ENCODE data around the gene DHX15. TPM values are rescaled to one million over a fixed set of nuclear protein-coding genes. Genes with fewer than 3 reads are reported as not detected.

DHX15 gene
- total RNA-seq, 1 experiment from 2014 or later = 287 TPM

GRCh38 chr4:24533364-24533763 lies 51.0 kb downstream of the DHX15 start:
- Histone ChIP-seq H4K20me1 (ENCODE audit: control insufficient read depth, insufficient read depth, insufficient read length) (no peaks in the 10 kb centered on the region), H3K79me1 (ENCODE audit: insufficient read depth, low read depth, low read length, poor library complexity, severe bottlenecking) (peaks cover 3% of the 10 kb centered on the region), H3K4me2 (ENCODE audit: insufficient read depth, insufficient read length, low read length) (no peak overlapping the region), H3K9ac (ENCODE audit: extremely low read depth, insufficient read length, low read length) (no peak overlapping the region), H3K18ac (ENCODE audit: insufficient read length, low read depth, low read length) (no peak overlapping the region), H2BK5ac (ENCODE audit: insufficient read length, low read length) (no peak overlapping the region), H3K27ac (ENCODE audit: insufficient read length, low read depth, low read length) (no peak overlapping the region), H2AFZ (ENCODE audit: low read length) (no peak overlapping the region), H4K8ac (replicated peaks; ENCODE audit: insufficient read length, low read depth, low read length) (no peak overlapping the region), H3K23ac (ENCODE audit: insufficient read length, low read depth, low read length) (no peak overlapping the region), H2BK120ac (ENCODE audit: low read depth, low read length, poor library complexity, severe bottlenecking) (no peak overlapping the region), H2BK12ac (ENCODE audit: insufficient read length, low read depth, low read length) (no peak overlapping the region), H3K79me2 (ENCODE audit: insufficient read depth, low read length) (no peaks in the 10 kb centered on the region; the same call in 1 of the 2 replicates), H3K4me1 (ENCODE audit: insufficient read depth, low read length) (no peaks in the 10 kb centered on the region), H3K9me3 (ENCODE audit: control insufficient read depth, low read depth, low read length) (no peaks in the 10 kb centered on the region), H3K56ac (ENCODE audit: insufficient read length, low read depth, low read length) (no peak overlapping the region), H3K14ac (ENCODE audit: insufficient read depth, low read length) (no peak overlapping the region), H3K4ac (ENCODE audit: low read depth, low read length) (no peak overlapping the region), H2BK15ac (ENCODE audit: low read depth, low read length) (no peak overlapping the region), H2BK20ac (ENCODE audit: low read depth, low read length, poor library complexity, severe bottlenecking) (no peak overlapping the region), H4K91ac (ENCODE audit: insufficient read length, low read depth, low read length) (no peak overlapping the region), H2AK5ac (ENCODE audit: insufficient read length, low read length) (no peak overlapping the region), H3T11ph (ENCODE audit: low read length) (no peak overlapping the region), H3K23me2 (ENCODE audit: insufficient read length, low read depth, low read length, poor library complexity, severe bottlenecking) (no peaks in the 10 kb centered on the region), H4K5ac (ENCODE audit: insufficient read length, low read depth, low read length) (no peak overlapping the region), H3K27me3 (ENCODE audit: insufficient read depth, low read length) (no peaks in the 10 kb centered on the region)
- H3K9me3 Mint-ChIP-seq = no peaks in the 10 kb centered on the region
- peaks cover 0 to 19% of the 10 kb centered on the region in 2 experiments; a peak in 3 of 4 replicates for H3K4me1 Mint-ChIP-seq
- no peak overlapping the region for H3K4me3 Mint-ChIP-seq
- H3K27me3 Mint-ChIP-seq (ENCODE audit: low read depth) = no peaks in the 10 kb centered on the region
- no peak for TF ChIP-seq CTCF (conservative IDR thresholded peaks at IDR 0.05)
- DNase-seq = no peak
- H3K27ac Mint-ChIP-seq = peak overlapping the region in 1 of 3 experiments; percentile 88; a peak in 4 of 7 replicates
- WGBS (ENCODE audit: extremely low coverage, insufficient read length, low lambda C conversion rate) = no CpG with 5 or more reads among the region's 4 CpGs
- peaks cover 28 to 86% (median 76%) of the 10 kb centered on the region in 3 experiments; a peak in 6 of 7 replicates for H3K36me3 Mint-ChIP-seq (ENCODE audit: insufficient read depth in 1 of 3, low read depth in 3 of 3)
